B cell (primary cell): ENCODE measurements around the gene MDP1. TPM values are rescaled to one million over a fixed set of nuclear protein-coding genes. Genes with fewer than 3 reads are reported as not detected.

Experiments
- ATAC-seq: fragments of 200-7000 bp; cut with Tn5 transposase; one replicate; pipeline ENCODE4 v1.10.0; 2021; ENCODE audit warnings: low read depth, mild to moderate bottlenecking, moderate number of reproducible peaks, moderate library complexity
- CTCF ChIA-PET: fragments of 350-600 bp; sonication (Branson Sonifier 250); formaldehyde crosslinking; loops from one replicate; lab custom pipeline; 2021; ENCODE audit warnings: antibody characterized with exemption, inconsistent platforms; lab: Charles Lee
- POLR2A ChIA-PET: fragments of 350-600 bp; sonication (Branson Sonifier 250); formaldehyde crosslinking; loops from one replicate; lab custom pipeline; 2021; ENCODE audit warnings: antibody characterized with exemption; lab: Charles Lee
- DNase-seq: peaks from one replicate; pipeline ENCODE4 v3.0.0; 2013
- H2AFZ ChIP-seq: 2 replicates; pipeline ENCODE4 v1.6.1; 2012; ENCODE audit warnings: mild to moderate bottlenecking, low read depth, low read length; ENCODE audit not compliant: insufficient read depth, poor library complexity, severe bottlenecking
- H3K27ac ChIP-seq, 2 donors: 1 replicate in 1 of 2; 2 replicates in 1 of 2; pipeline ENCODE4 v1.5.1; 2012 to 2013; ENCODE audit warnings: low read length in 2 of 2, mild to moderate bottlenecking in 2 of 2, moderate library complexity in 1 of 2
- H3K27me3 ChIP-seq, 4 experiments: fragments of 200-600 bp in 1 of 4; sonication (generic) in 1 of 4; replicated peaks in 1 of 4; 1 replicate in 2 of 4; 2 replicates in 2 of 4; pipeline versions ENCODE4 v1.6.1 to v1.7.0; 2013 to 2016; ENCODE audit warnings: low read length in 3 of 4, mild to moderate bottlenecking in 2 of 4, mixed read lengths in 1 of 4, moderate library complexity in 1 of 4; ENCODE audit not compliant: insufficient read depth in 4 of 4, control insufficient read depth in 3 of 4; ENCODE audit errors: control extremely low read depth in 1 of 4
- H3K36me3 ChIP-seq, 2 experiments: replicated peaks in 1 of 2; 1 replicate in 1 of 2; 2 replicates in 1 of 2; pipeline versions ENCODE4 v1.6.1 to v1.7.1; 2013; ENCODE audit warnings: low read length in 1 of 2; ENCODE audit not compliant: insufficient read depth in 2 of 2, control insufficient read depth in 1 of 2; ENCODE audit errors: control extremely low read depth in 1 of 2, extremely low read depth in 1 of 2
- H3K4me1 ChIP-seq, 2 donors: fragments of 200-600 bp in 1 of 2; sonication (generic) in 1 of 2; 1 replicate in 1 of 2; 2 replicates in 1 of 2; pipeline versions ENCODE4 v1.5.1 to v1.6.1; 2013 to 2017; ENCODE audit warnings: low read length in 2 of 2; ENCODE audit not compliant: control insufficient read depth in 2 of 2, insufficient read depth in 2 of 2
- H3K4me2 ChIP-seq: replicated peaks from 2 replicates; pipeline ENCODE3; 2012; ENCODE audit warnings: mild to moderate bottlenecking, low read depth, low read length; ENCODE audit not compliant: poor library complexity, severe bottlenecking
- H3K4me3 ChIP-seq, 5 experiments: fragments of 200-600 bp in 1 of 5; sonication (generic) in 1 of 5; 1 replicate in 3 of 5; 2 replicates in 2 of 5; pipeline versions ENCODE4 v1.5.1 to v1.7.0; 2011 to 2016; ENCODE audit warnings: low read length in 4 of 5, mild to moderate bottlenecking in 4 of 5, low read depth in 2 of 5, control low read depth in 1 of 5, moderate library complexity in 1 of 5; ENCODE audit not compliant: insufficient read depth in 1 of 5; ENCODE audit errors: control extremely low read depth in 1 of 5, extremely low read depth in 1 of 5
- H3K79me2 ChIP-seq: fragments of 200-600 bp; sonication (generic); one replicate; pipeline ENCODE4 v1.6.0; 2016; ENCODE audit warnings: low read length; ENCODE audit not compliant: control insufficient read depth, insufficient read depth
- H3K9ac ChIP-seq: fragments of 200-600 bp; sonication (generic); 2 replicates; pipeline ENCODE4 v1.6.1; 2017; ENCODE audit warnings: mild to moderate bottlenecking, low read length, moderate library complexity
- H3K9me3 ChIP-seq, 3 donors: one replicate each; pipeline versions ENCODE4 v1.6.1 to v1.7.1; 2013; ENCODE audit warnings: low read length in 2 of 3; ENCODE audit not compliant: control insufficient read depth in 2 of 3, insufficient read depth in 1 of 3; ENCODE audit errors: control extremely low read depth in 1 of 3
- H4K20me1 ChIP-seq: 2 replicates; pipeline ENCODE4 v1.6.0; 2012; ENCODE audit warnings: mild to moderate bottlenecking, low read length; ENCODE audit not compliant: insufficient read depth, control insufficient read depth, poor library complexity, severe bottlenecking
- H3K27ac Mint-ChIP-seq: one replicate; pipeline ENCODE4 v1.8.0; 2021; ENCODE audit warnings: mixed read lengths
- H3K27me3 Mint-ChIP-seq: one replicate; pipeline ENCODE4 v1.8.0; 2021; ENCODE audit warnings: mixed read lengths
- H3K4me1 Mint-ChIP-seq: one replicate; pipeline ENCODE4 v1.8.0; 2021; ENCODE audit warnings: mixed read lengths
- H3K4me3 Mint-ChIP-seq: one replicate; pipeline ENCODE4 v1.8.0; 2021; ENCODE audit warnings: mixed read lengths
- H3K9me3 Mint-ChIP-seq: one replicate; pipeline ENCODE4 v1.8.0; 2022; ENCODE audit warnings: mixed read lengths; ENCODE audit not compliant: insufficient read depth
- CTCF ChIP-seq: fragments of 200-600 bp; IDR thresholded peaks from one replicate; pipeline ENCODE4 v1.8.0; 2022; ENCODE audit warnings: antibody characterized with exemption, mild to moderate bottlenecking
- EZH2 ChIP-seq: IDR thresholded peaks from 2 replicates; pipeline ENCODE4 v1.6.1; 2012; ENCODE audit warnings: borderline replicate concordance, low read depth, mild to moderate bottlenecking, moderate library complexity, low read length; ENCODE audit not compliant: insufficient read depth, poor library complexity, severe bottlenecking
- WGBS: methylation state at CpG from one replicate; pipeline ENCODE4 v1.1.5; 2013; ENCODE audit warnings: missing lambda C conversion rate; ENCODE audit not compliant: insufficient coverage; 5-methylcytosine and 5-hydroxymethylcytosine counted together
- intact Hi-C: fragments of 100-400 bp; cut with micrococcal nuclease; formaldehyde crosslinking; loops from one replicate; pipeline ENCODE4 v1.10.0; 2022
- polyA plus RNA-seq: library from polyadenylated mRNA; depleted of rRNA; stranded (reverse); fragments of >200 nt; gene quantifications from 2 replicates; pipeline ENCODE4 v1.2.3, GENCODE V29; 2012
- total RNA-seq, 2 donors: library from RNA; stranded (reverse); fragments of 120-200 nt in 1 of 2; gene quantifications; 1 replicate in 1 of 2; 2 replicates in 1 of 2; pipeline versions ENCODE4 v1.2.3 to v1.2.4, GENCODE V29; 2013 to 2022

Gene MDP1
- total and polyA plus RNA-seq, 2 donors (not counting 1 experiment from before 2014, with no cell fraction given): 11.3 to 28.1 TPM

DNA sequence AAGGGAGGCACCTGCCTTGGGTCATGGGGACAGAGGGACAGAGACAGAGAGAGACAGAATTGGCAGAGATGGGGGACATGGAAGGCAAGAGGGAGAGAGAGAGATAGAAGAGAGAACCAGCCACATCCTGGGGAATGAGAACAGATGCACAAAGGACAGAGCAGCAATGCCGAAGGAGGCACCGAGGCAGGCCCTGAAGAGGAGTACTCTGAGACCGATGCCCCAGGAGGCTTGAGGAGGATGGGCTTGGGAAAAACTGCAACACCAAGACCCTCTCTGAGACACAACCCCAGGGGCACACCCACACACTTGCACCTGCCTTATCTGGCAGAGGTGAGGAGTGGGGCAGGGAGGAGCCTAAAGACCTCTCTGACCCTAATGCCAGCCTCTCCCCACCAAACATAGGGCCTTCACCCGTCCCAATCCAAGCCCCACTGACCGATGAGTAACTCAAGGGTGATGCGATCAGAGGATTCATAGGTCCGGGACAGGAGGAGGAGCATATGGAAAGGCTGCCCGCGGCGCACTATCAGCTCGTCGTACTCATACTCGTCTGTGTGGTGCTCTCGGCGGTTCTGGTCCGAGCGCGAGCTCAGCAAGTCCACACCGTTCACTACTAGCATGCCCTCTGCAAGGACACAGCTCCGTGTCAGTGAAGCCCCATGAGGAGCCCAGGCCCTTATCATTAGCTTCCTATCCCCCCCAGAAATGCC, 45.5 kb upstream of the MDP1 start:
- Mint-ChIP-seq H3K9me3 (no peaks in the 10 kb centered on the region), H3K27ac (no peak overlapping the region), H3K4me1 (no peaks in the 10 kb centered on the region), H3K4me3 (no peak overlapping the region), H3K27me3 (no peaks in the 10 kb centered on the region)
- POLR2A ChIA-PET: no interaction called here
- Histone ChIP-seq H2AFZ (no peak overlapping the region), H4K20me1 (no peaks in the 10 kb centered on the region), H3K27ac (no peak overlapping the region), H3K36me3 (peaks cover 0 to 10% of the 10 kb centered on the region in 2 experiments), H3K27me3 (no peaks in the 10 kb centered on the region), H3K4me3 (no peak overlapping the region), H3K9me3 (no peaks in the 10 kb centered on the region), H3K79me2 (no peaks in the 10 kb centered on the region), H3K4me2 (no peak overlapping the region), H3K4me1 (no peaks in the 10 kb centered on the region), H3K9ac (no peak overlapping the region)
- ATAC-seq (no peak), DNase-seq (no peak)
- CTCF ChIA-PET: interaction anchor here (0.7 to 0.9 kb wide), 3 partner anchors 10 to 31 kb away, joined by 3 read pairs; partner anchors contain the start of gene RABGGTA
- WGBS: over 99% methylated on average over 16 of the region's 20 CpGs
- no peak for TF ChIP-seq CTCF
- no peak for TF ChIP-seq EZH2
- intact Hi-C loops: no loop called here

GRCh38 chr14:24260780-24261157, 44.9 kb upstream of the MDP1 start:
- ATAC-seq: no peak
- no peaks in the 10 kb centered on the region for H3K4me1 ChIP-seq
- TF ChIP-seq EZH2 (no peak), CTCF (no peak)
- ChIA-PET POLR2A (no interaction called here), CTCF (no interaction called here)
- H3K4me3 Mint-ChIP-seq: no peak overlapping the region
- no peaks in the 10 kb centered on the region for H4K20me1 ChIP-seq
- no peaks in the 10 kb centered on the region for H3K27me3 Mint-ChIP-seq
- no peak overlapping the region for H3K27ac Mint-ChIP-seq
- H3K4me3 ChIP-seq: no peak overlapping the region
- H3K27me3 ChIP-seq: no peaks in the 10 kb centered on the region
- no peaks in the 10 kb centered on the region for H3K9me3 ChIP-seq
- 95% methylated on average over 2 of the region's 4 CpGs for WGBS
- peaks cover 0 to 9% of the 10 kb centered on the region in 2 experiments for H3K36me3 ChIP-seq
- H3K4me2 ChIP-seq: no peak overlapping the region
- H3K9me3 Mint-ChIP-seq: no peaks in the 10 kb centered on the region
- no peaks in the 10 kb centered on the region for H3K79me2 ChIP-seq
- no peak overlapping the region for H3K27ac ChIP-seq
- H3K9ac ChIP-seq: no peak overlapping the region
- intact Hi-C loops: no loop called here
- no peaks in the 10 kb centered on the region for H3K4me1 Mint-ChIP-seq
- no peak for DNase-seq
- H2AFZ ChIP-seq: no peak overlapping the region
